WERI-Rb-1 (cell line): ENCODE data around the gene ABAT.

Experiments used
- DNase-seq: peaks from one replicate; pipeline ENCODE4 v3.0.0-alpha.2; 2020
- H3K27ac ChIP-seq: fragments of 250-450 bp; sonication (Bioruptor Pico); 2 replicates; pipeline ENCODE4 v1.5.1; 2020; ENCODE audit warnings: mild to moderate bottlenecking, moderate library complexity
- H3K27me3 ChIP-seq: fragments of 250-450 bp; sonication (Bioruptor Pico); 2 replicates; pipeline ENCODE4 v1.5.1; 2021; ENCODE audit warnings: mild to moderate bottlenecking, low read depth, moderate library complexity; ENCODE audit not compliant: insufficient read depth, severe bottlenecking
- H3K36me3 ChIP-seq: fragments of 250-450 bp; sonication (Bioruptor Pico); 2 replicates; pipeline ENCODE4 v1.5.1; 2020; ENCODE audit warnings: mild to moderate bottlenecking, moderate library complexity
- H3K4me3 ChIP-seq: 2 replicates; pipeline ENCODE4 v1.5.1; 2011; ENCODE audit warnings: low read depth, mild to moderate bottlenecking, control low read depth, low read length
- H3K9me3 ChIP-seq: fragments of 250-450 bp; sonication (Bioruptor Pico); 2 replicates; pipeline ENCODE4 v1.5.1; 2021; ENCODE audit warnings: mild to moderate bottlenecking, moderate library complexity; ENCODE audit not compliant: severe bottlenecking
- CTCF ChIP-seq: IDR thresholded peaks from 2 replicates; pipeline ENCODE4 v1.5.1; 2011; ENCODE audit warnings: low read depth, mild to moderate bottlenecking, control low read depth, inconsistent platforms, low read length

The ABAT gene

GRCh38 chr16:8717469-8717868, 43.1 kb downstream of the ABAT start:
- no peak for TF ChIP-seq CTCF
- Histone ChIP-seq H3K36me3 (no peaks in the 10 kb centered on the region), H3K4me3 (no peak overlapping the region), H3K9me3 (no peaks in the 10 kb centered on the region), H3K27me3 (peaks cover 12% of the 10 kb centered on the region), H3K27ac (no peak overlapping the region)
- no peak for DNase-seq

GRCh38 chr16:8717892-8718415, 43.5 kb downstream of the ABAT start:
- Histone ChIP-seq H3K36me3 (no peaks in the 10 kb centered on the region), H3K9me3 (no peaks in the 10 kb centered on the region), H3K27ac (no peak overlapping the region), H3K4me3 (no peak overlapping the region), H3K27me3 (peaks cover 11% of the 10 kb centered on the region)
- DNase-seq: no peak
- no peak for TF ChIP-seq CTCF

GRCh38 chr16:8718851-8719680, 44.6 kb downstream of the ABAT start:
- no peak for DNase-seq
- H3K27me3 ChIP-seq: peaks cover 4% of the 10 kb centered on the region
- no peak for TF ChIP-seq CTCF
- H3K4me3 ChIP-seq: no peak overlapping the region
- H3K27ac ChIP-seq: no peak overlapping the region
- no peaks in the 10 kb centered on the region for H3K9me3 ChIP-seq
- H3K36me3 ChIP-seq: no peaks in the 10 kb centered on the region

GRCh38 chr16:8720080-8720966, 45.9 kb downstream of the ABAT start:
- TF ChIP-seq CTCF: no peak
- Histone ChIP-seq H3K27ac (no peak overlapping the region), H3K4me3 (no peak overlapping the region), H3K9me3 (no peaks in the 10 kb centered on the region), H3K36me3 (no peaks in the 10 kb centered on the region), H3K27me3 (peaks cover 4% of the 10 kb centered on the region)
- DNase-seq: peak; percentile 50

GRCh38 chr16:8720967-8721308, 46.5 kb downstream of the ABAT start:
- no peak for TF ChIP-seq CTCF
- DNase-seq: no peak
- Histone ChIP-seq H3K27me3 (peaks cover 4% of the 10 kb centered on the region), H3K27ac (no peak overlapping the region), H3K9me3 (no peaks in the 10 kb centered on the region), H3K4me3 (no peak overlapping the region), H3K36me3 (no peaks in the 10 kb centered on the region)
